Measurements from ENCODE around the gene ITCH. TPM values are rescaled to one million over a fixed set of nuclear protein-coding genes. Genes with fewer than 3 reads are reported as not detected.
A peak's percentile ranks its signal among the peaks of the same experiment; 100 is the strongest.
"Not testable (repeated sequence)": the region's sequence is repeated elsewhere in the genome, so short reads cannot be mapped to it uniquely, and the experiment has no call there.

The ITCH gene
- total RNA-seq, 1 experiment from 2014 or later = 63.8 TPM

DNA sequence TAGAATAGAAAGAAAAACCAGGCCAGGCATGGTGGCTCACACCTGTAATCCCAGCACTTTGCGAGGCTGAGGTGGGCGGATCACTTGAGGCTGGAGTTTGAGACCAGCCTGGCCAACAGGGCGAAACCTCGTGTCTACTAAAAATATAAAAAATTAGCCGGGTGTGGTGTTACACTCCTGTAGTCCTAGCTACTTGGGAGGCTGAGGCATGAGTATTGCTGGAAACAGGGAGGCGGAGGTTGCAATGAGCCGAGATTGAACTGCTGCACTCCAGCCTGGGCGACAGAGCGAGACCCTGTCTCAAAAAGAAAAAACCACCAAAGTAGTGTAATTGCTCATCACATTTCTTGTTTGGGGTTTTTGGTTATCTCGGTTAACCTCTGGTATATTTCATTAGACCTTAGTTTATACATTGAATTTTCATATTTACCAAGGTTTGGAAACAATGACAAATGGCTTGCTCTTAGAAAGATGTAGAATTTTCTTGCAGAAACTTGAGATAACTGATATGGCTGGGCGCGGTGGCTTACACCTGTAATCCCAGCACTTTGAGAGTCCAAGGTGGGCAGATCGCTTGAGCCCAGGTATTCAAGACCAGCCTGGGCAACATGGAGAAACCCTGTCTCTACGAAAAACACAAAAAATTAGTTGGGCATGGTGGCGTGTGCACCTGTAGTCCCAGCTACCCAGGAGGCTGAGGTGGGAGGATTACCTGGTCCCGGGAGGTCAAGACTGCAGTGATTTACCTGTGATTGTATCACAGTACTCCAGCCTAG is 14.2 kb downstream of the ITCH start:
- DNase-seq (ENCODE audit: low spot score) = no peak

DNA sequence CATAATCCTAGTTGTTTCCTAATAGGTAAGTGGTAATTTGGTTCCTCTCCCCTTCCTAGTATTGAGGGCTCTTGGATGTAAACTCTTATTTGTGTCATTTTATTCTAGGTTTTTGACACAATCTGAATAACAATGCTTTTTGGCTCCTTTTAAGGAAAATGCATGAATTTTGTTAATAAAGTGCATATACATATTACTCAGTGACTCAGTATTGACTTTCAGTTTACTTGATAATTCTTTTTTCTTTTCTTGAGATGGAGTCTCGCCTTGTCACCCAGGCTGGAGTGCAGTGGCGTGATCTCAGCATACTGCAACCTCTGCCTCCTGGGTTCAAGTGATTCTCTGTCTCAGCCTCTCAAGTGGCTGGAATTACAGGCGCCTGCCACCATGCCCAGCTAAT is 19.1 kb downstream of the ITCH start:
- no peak for DNase-seq (ENCODE audit: low spot score)

DNA sequence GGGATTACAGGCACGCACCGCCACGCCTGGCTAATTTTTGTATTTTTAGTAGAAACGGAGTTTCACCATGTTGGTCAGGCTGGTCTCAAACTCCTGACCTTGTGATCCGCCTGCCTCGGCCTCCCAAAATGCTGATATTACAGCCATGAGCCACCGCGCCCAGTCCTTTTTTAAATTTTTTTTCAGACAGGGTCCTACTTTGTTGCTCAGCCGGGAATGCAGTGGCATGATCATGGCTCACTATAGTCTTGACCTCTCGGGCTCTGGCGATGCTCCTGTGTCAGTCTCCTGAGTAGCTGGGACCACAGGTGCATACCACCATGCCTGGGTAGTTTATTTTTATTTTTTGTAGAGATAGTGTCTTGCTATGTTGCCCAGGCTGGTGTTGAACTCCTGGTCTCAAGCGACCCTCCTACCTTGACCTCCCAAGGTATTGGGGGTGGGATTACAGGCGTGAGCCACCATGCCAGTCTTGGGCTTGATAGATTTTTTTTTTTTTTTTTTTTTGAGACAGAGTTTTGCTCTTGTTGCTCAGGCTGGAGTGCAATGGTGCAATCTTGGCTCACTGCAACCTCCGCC is 19.9 kb downstream of the ITCH start:
- DNase-seq (ENCODE audit: low spot score) = not testable (repeated sequence)

DNA sequence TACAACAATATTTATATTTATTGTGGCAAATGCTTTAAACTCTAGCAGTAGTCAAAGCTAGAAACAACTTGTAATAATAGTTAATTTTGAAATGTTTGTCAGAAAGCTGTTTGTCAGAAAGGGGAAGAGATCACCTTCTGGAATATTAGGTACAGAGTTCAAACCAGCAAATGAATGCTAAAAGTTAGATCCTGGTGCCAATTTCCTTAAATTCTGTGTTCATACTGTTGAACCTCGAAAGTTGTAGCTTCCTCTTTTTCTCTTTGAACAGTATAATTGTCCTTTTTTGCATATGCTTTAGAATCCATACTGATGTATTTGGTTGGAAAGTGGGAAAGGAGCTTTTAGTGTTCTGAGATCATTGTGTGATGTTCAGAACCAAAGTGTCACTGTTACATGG is 22.4 kb downstream of the ITCH start:
- no peak for DNase-seq (ENCODE audit: low spot score)

DNA sequence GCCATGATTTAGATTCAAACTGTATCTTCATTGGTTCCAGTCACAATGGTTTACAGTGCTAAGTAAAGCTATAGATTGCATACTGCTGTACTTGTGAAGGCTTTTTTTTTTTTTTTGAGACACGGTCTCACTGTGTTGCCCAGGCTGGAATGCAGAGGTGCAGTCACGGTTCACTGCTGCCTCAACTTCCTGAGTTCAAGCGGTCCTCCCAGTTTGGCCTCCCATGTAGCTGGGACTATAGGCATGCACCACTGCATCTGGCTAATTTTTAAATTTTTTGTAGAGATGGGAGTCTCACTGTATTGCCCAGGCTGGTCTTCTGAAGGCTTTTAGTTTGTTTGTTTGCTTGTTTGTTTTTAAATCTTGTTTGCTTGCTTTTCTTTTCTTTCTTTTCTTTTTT is 24.9 kb downstream of the ITCH start:
- no peak for DNase-seq (ENCODE audit: low spot score)

DNA sequence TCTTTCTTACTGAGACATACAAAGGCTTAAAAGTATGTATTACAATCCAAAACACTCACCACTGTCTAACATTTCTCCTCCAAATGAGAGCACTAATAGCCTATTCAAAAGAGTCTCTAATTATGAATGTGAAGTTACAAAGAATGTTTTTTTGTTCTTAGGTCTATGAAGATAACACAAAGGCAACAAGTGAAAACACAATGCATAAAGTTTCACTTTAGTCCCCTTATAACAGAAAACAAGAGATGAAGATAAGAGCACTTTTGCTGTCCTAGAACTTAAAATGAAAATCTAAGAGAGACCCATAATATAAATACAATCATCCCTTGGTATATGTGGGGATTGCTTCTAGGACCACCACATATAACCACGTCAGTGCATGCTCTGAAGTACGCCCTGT is 25.6 kb downstream of the ITCH start:
- DNase-seq (ENCODE audit: low spot score) = no peak

DNA sequence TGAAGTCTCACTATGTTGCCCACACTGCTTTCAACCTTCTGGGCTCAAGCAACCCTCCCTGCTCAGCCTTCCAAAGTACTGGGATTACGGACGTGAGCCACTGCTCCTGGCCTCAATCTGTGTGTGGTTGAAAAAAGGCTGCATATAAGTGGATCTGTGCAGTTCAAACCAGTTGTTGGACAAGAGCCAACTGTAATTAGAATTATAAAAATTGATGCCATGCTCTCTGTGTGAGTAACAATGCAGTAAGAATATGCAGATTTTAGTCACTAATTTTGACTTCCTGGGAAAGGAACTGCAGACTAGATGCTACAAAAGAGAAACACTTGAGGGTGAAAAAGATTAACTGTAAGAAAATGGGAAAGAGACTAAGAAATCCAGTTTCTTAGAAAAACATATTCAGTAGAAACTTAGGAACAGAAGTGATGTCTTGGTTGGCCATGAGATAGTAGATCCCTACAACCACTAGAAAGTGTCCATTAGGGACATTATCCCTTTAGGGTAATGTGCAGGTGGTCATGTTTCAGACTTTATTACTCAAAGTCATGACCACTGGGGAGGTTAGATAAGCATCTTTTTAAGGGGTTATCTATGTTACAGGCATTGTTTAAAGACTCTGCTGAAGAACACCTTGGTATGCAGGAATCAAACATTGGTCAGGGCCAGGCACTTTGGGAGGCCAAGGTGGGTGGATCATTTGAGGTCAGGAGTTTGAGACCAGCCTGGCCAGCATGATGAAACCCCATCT is 26.3 kb downstream of the ITCH start:
- no peak for DNase-seq (ENCODE audit: low spot score)

DNA sequence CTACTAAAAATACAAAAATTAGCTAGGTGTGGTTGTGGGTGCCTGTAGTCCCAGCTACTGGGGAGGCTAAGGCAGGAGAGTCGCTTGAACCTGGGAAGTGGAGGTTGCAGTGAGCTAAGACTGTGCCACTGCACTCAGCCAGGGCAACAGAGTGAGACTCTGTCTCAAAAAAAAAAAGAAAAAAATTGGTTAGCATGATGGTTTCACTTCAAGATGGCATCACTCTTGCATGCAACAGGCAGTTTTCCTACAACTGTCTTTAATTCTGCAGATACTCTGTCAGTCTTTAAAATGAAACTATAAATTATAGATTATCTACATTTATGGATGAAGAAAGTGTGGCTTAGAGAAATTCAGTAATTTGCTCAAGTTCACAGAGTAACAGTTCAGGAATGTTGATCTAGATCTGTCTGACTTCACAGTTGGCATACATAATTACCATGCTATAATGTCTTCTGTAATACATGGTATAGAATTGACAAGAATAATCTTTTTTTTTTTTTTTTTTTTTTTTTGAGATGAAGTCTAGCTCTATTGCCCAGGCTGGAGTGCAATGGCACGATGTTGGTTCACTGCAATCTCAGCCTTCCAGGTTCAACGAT is 27.0 kb downstream of the ITCH start:
- DNase-seq (ENCODE audit: low spot score) = no peak

DNA sequence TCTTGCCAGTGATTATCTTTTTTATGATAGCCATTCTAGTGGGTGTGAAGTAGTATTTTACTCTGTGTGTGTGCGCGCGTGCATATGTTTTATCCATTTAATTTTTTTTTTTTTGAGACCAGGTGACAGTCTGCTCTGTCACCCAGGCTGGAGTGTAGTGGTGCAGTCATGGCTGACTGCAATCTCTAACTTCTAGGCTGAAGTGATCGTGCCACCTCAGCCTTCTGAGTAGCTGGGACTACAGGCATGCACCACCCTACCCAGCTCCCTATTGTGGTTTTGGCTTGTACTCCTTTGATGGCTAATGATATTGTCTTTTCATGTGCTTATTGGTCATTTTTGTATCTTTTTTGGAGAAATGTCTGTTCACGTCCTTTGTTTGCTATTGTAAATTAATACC is 33.3 kb downstream of the ITCH start:
- DNase-seq (ENCODE audit: low spot score) = no peak

DNA sequence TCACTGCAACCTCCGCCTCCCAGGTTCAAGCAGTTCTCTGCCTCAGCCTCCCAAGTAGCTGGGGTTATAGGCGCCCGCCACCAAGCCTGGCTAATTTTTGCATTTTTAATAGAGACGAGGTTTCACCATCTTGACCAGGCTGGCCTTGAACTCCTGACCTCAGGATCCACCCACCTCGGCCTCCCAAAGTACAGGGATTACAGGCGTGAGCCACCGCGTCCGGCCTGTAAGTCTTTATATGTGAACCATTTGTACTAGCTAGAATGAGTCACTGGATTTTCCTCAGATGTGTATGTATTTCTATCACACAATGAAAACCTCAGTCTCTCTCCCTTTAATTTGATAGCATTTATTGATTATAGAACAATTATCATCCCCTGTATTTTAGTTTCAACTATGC is 34.0 kb downstream of the ITCH start:
- DNase-seq (ENCODE audit: low spot score) = no peak

DNA sequence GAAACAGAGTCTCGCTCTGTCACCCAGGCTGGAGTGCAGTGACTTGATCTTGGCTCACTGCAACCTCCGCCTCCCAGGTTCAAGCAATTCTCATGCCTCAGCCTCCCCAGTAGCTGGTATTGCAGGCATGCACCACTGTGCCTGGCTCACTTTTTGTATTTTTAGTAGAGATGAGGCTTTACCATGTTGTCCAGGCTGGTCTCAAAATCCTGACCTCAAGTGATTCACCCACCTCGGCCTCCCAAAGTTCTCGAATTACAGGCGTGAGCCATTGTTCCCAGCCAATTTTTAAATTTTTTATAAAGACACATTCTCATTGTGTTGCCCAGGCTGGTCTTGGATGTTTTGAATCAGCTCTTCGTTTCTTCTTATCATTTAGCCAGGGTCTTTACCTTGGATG is 37.7 kb downstream of the ITCH start:
- peak; percentile 33 for DNase-seq (ENCODE audit: low spot score)

DNA sequence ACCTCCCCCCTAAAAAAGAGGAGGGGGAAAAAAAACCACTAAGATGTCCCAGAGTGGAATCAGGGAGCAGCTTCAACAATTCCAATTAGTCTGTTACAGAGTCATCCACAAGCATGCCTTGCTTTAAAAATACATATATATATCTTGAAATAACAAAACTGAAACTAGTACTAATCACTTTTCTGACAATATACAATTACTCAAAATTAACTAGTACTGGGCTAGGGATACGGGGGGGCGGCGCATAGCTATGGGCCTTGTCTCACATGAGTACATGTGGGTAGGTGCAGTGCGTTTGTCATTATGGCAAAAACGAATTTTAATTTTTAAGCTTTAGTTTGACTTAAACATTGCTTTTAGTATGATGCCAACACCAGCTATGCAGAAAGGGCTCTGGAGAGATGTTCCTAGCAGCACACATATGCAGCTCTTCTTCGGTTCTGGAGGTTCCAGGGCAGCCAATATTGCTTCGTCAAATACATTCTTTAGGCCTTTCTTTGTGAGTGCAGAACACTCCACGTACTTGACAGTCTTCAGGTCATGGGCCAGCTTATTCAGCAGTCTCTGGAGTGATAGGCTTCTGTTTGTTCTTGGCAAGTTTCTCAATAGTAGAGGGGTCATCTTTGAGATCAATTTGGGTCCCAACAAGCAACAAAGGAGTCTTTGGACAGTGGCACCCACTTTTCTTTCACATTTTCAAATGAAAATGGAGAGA is 38.8 kb downstream of the ITCH start:
- no peak for DNase-seq (ENCODE audit: low spot score)

DNA sequence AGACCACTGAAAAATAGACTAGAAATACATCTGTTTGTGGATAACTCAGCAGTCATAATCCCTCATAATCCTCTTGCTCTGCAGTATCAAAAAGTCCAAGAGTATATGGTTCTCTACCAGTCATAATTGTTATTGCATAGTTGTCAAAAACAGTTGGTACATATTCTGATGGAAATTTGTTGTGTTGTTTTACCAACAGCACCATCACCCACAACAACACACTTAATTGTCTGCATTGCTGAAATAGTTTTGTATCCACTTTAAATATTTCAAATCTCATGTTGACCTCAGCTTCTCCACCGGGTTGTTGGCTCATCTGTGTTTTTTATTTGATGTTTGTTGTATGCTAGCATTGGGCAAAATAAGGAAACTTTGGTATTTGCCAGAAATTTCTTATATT is 39.4 kb downstream of the ITCH start:
- no peak for DNase-seq (ENCODE audit: low spot score)

DNA sequence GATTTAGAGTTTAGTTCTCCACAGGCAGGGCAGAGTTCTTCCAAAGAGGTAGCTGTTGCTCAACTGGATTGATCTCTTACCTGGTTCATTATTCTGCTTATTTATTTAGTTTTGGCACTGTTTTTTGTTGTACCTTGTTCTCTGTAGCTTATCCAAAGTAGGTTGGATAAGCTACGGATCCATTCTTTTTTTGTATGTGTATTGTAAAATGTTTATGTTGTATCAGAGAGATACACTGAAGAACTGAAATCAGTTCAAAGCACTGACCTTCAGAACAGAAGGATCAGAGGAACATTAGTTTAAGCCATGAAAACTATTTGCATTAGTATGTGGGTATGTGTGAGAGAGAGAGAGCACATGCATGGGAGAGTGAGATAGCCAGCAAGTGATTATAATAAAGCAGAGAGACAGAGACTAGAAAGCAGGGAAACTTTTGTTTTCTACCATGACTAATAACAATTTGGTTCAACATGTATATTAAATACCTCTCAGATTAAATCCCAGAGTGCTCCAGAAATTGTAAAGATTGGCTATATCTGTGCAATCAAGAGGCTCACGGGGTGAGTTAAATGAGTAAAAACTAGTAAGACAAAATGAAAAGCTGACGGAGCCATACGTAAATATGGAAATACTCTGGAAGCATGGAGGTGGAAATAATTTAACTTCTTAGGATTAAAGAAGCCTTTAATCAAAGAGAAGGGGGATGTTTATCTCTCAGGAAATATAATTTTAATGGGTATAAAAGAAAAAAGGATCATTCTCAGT is 40.2 kb downstream of the ITCH start:
- no peak for DNase-seq (ENCODE audit: low spot score)

DNA sequence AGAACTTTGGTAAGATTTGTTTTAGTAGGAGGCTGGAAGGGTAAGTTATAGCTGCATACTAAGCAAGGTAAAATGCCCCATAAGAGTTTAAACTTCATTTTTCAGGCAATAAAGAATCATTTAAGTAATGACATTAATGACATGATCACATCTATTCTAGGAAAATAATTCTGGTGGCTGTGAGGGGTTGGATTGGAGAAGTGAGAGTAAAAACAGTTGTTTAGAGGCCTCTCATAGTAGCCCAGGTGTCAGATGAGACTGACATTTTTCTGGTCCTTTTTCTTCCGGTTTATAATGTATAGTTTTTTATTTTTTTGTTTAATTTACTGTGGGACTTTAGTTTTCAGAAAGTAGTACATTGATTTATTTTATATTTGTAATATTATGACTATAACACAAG is 40.8 kb downstream of the ITCH start:
- DNase-seq (ENCODE audit: low spot score) = no peak

DNA sequence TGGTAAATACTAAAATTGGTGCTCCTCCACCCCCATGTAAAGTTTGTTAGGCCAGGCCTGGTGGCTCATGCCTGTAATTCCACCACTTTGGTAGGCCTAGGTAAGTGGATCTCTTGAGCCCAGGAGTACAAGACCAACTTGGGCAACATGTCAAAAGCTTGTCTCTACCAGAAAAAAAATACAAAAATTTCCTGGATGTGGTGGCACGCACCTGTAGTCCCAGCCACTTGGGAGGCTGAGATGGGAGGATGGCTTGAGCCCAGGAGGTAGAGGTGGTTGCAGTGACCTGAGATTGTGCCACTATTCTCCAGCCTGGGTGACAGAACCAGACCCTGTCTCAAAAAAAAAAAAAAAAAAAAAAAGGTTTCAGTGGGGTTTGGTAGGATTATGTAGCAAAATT is 41.7 kb downstream of the ITCH start:
- no peak for DNase-seq (ENCODE audit: low spot score)

DNA sequence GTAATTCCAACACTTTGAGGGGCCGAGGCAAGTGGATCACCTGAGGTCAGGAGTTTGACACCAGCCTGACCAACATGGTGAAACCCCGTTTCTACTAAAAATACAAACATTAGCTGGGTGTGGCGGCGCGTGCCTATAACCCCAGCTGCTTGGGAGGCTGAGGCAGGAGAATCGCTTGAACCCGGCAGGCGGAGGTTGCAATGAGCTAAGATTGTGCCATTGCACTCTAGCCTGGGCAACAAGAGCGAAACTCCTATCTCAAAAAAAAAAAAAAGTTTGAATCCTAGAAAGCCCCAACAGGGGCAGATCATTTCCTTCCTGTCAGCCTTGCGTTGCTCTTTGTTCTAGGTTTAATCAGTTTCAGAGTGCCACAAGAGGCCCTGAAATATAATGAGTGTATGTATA is 42.2 kb downstream of the ITCH start:
- not testable (repeated sequence) for DNase-seq (ENCODE audit: low spot score)

DNA sequence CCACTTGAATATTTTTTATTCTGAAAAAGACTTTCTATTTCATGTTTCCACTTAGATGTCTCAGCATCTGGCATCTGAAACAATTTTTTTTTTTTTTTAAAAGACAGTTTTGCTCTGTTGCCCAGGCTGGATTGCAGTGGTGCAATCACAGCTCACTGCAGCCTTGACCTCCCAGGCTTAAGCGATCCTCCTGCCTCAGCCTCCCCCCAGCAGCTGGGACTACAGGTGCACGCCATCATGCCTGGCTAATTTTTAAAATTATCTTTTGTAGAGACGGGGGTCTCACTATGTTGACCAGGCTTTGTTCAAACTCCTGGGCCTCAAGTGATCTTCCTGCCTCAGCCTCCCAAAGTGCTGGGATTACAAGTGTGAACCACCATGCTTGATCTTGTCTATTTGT is 42.9 kb downstream of the ITCH start:
- DNase-seq (ENCODE audit: low spot score) = not testable (repeated sequence)

DNA sequence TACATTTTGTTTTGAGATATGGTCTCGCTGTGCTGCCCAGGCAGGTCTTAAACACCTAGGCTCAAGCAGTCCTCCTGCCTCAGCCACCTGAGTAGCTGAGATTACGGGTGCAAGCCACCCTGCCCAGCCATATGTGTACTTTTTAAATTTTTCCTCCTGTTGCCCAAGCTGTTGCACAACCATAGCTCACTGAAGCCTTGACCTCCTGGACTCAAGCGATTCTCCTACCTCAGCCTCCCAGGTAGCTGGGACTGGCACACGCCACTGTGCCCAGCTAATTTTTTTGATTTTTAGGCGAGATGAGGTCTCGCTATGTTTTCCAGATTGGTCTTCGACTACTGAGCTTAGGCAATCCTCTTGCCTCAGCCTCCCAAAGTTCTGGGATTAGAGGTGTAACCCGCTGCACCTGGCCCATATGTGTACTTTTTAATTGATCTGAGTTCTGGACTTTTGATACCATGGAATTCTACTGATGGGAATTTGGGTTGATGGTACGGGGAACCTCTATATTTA is 44.9 kb downstream of the ITCH start:
- no peak for DNase-seq (ENCODE audit: low spot score)

DNA sequence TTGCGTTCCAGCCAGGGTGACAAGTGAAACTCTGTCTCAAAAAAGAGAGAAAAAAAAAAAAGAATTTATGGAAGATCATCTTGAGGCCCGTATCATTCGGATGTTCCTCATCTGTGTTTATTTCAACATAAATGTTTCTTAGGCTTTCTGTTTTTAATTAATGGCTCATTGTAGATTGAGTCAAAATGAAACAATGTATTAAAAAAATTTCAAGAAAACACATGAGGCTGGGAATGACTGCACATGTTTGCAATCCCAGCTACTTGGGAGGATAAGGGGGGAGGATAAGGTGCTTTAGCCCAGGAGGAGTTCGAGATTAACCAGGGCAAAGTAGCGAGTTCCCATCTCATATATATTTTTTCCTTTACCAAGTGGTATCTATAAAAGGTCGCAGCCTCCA is 47.3 kb downstream of the ITCH start:
- no peak for DNase-seq (ENCODE audit: low spot score)

DNA sequence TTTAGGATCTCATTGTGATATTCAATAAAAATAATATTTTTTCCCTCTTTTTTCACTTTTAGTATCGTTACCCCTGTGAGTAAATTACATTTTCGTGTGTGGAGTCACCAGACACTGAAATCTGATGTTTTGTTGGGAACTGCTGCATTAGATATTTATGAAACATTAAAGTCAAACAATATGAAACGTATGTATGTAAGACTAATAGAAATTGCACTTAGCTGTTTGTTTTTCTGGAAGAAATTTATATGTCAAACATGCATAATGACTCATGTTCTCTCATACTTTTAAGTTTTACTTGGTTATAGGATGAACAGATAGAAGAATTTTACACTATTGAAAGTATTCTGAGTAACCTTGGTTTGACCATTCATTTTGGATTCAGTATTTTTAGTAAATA is 49.4 kb downstream of the ITCH start:
- DNase-seq (ENCODE audit: low spot score) = no peak
